NCI-H2196 treated with DMSO at 0.1 percent for 48 hours (cell line): Measurements from ENCODE around the gene PBXIP1.

ENCODE experiments used
- DNase-seq: peaks from one replicate; lab custom pipeline; 2025; ENCODE audit not compliant: unreplicated experiment; lab: John Stamatoyannopoulos, UW

The PBXIP1 gene

GRCh38 chr1:154901591-154901990 is 54.3 kb downstream of the PBXIP1 start:
- no peak for DNase-seq

DNA sequence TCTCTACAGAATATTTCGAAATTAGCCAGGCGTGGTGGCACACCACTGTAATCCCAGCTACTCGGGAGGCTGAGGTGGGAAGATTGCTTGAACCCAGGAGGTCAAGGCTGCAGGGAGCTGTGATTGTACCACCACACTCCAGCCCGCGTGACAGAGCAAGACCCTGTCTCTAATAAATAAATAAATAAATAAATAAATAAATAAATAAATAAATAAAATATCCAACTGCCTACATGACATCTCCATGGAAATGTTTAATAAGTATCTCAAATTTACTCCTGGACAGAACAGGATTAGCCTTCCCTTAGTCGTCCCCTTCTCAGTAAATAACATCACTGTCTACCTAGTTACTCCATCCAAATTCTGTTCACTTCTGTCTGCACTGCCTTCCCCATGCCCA is 56.9 kb downstream of the PBXIP1 start:
- DNase-seq, result no peak

- DNase-seq, result no peak
Measured at GRCh38 chr1:154896771-154897286, 59.1 kb downstream of the PBXIP1 start.

- DNase-seq, result no peak
Measured at GRCh38 chr1:154895798-154896197, 60.1 kb downstream of the PBXIP1 start.
